Measurements from ENCODE around the gene USP32. TPM values are rescaled to one million over a fixed set of nuclear protein-coding genes. Genes with fewer than 3 reads are reported as not detected.

USP32 gene
- total RNA-seq, 2 experiments from 2014 or later = 36.7 to 44.0 TPM

DNA sequence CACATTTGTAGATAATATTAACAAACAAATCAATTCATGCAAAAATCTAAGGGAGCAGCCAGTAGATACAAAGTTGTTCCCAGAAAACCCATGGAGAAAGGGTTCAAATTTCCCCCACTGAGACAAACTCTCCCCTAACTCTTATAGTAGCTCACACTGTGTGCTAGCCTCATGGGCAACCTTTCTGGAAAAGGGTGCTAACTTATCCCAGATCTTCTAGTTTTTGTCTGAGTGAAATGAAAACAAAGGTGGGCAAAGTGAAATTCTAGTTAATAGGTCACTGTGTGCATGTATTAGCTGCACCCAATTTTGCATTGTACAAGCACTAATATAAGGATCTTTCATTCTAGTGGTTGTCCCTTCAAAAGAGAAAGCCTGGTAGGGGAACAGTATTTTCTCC lies 9.9 kb upstream of the USP32 start:
- Mint-ChIP-seq H3K4me3 (no peak overlapping the region), H3K9me3 (ENCODE audit: insufficient read depth) (no peaks in the 10 kb centered on the region), H3K27me3 (ENCODE audit: low read depth) (no peaks in the 10 kb centered on the region), H3K4me1 (ENCODE audit: low read depth) (peaks cover 37% of the 10 kb centered on the region), H3K36me3 (ENCODE audit: low read depth) (no peaks in the 10 kb centered on the region), H3K27ac (no peak overlapping the region)
- DNase-seq (no peak), ATAC-seq (no peak)
- POLR2A ChIA-PET = no interaction called here
- CTCF ChIA-PET = no interaction called here

DNA sequence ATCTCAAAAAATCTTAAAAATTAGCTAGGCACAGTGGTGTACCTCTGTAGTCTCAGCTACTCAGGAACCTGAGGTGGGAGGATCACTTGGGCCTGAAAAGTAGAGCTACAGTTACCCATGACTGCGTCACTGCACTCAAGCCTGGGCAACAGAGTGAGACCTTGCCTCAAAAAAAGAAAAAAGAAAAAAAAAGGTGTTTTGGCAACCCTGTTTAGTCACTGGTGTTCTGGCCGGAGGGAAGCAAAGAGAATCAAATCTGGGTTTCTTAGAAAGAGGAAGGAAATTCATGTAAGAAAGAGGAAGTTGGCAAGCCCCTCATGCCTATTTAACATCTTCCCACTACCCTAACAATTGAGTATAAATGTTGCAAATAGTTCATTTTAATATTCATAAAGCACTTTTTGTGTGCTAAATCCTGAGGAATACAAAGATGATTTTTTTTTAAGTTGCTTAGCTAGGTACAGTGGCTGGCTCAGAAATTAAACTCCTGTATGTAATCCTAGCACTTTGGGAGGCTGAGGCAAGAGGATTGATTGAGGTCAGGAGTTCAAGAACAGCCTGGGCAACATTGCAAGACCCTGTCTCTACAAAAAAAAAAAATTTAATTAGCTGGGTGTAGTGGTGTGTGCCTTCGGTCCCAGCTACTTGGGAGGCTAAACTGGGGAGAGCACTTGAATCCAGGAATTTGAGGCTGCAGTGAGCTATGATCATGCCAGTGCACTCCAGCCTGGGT lies 6.5 kb upstream of the USP32 start:
- ATAC-seq = peak; percentile 49
- CTCF ChIA-PET = interaction anchor here (0.6 to 1.4 kb wide), 4 partner anchors 11 to 240 kb away, joined by 3 read pairs; no protein-coding TSS in a partner anchor
- H3K4me3 Mint-ChIP-seq = peak overlapping the region; percentile 53
- H3K9me3 Mint-ChIP-seq (ENCODE audit: insufficient read depth) = no peaks in the 10 kb centered on the region
- peaks cover 9% of the 10 kb centered on the region for H3K36me3 Mint-ChIP-seq (ENCODE audit: low read depth)
- H3K27me3 Mint-ChIP-seq (ENCODE audit: low read depth) = no peaks in the 10 kb centered on the region
- POLR2A ChIA-PET = interaction anchor here (0.8 kb wide), 1 partner anchor 164 kb away, joined by 3 read pairs; no protein-coding TSS in a partner anchor
- H3K4me1 Mint-ChIP-seq (ENCODE audit: low read depth) = peaks cover 54% of the 10 kb centered on the region
- DNase-seq = peak; percentile 28
- peak overlapping the region; percentile 91 for H3K27ac Mint-ChIP-seq

DNA sequence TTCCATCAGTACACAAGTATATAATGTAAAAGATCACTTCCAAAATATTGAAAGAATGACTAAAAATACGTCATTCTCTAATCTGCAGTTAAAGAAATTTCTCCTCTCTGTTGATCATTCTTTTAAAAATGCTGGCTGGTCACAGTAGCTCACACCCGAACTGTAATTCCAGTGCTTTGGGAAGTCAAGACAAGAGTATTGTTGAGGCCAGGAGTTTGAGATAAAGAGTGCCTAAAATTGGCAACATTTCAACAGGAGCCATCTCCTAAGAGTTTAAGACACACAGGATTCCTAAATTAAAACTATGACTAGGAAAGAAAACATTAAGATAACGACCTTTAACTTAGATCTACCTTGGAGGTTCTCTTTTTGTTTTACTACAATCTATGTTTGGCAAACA lies 4.5 kb upstream of the USP32 start:
- no peak for ATAC-seq
- Mint-ChIP-seq H3K9me3 (ENCODE audit: insufficient read depth) (no peaks in the 10 kb centered on the region), H3K27ac (peak overlapping the region; percentile 54), H3K36me3 (ENCODE audit: low read depth) (peaks cover 13% of the 10 kb centered on the region), H3K4me3 (no peak overlapping the region), H3K27me3 (ENCODE audit: low read depth) (no peaks in the 10 kb centered on the region), H3K4me1 (ENCODE audit: low read depth) (peaks cover 58% of the 10 kb centered on the region)
- ChIA-PET POLR2A (no interaction called here), CTCF (no interaction called here)
- no peak for DNase-seq

DNA sequence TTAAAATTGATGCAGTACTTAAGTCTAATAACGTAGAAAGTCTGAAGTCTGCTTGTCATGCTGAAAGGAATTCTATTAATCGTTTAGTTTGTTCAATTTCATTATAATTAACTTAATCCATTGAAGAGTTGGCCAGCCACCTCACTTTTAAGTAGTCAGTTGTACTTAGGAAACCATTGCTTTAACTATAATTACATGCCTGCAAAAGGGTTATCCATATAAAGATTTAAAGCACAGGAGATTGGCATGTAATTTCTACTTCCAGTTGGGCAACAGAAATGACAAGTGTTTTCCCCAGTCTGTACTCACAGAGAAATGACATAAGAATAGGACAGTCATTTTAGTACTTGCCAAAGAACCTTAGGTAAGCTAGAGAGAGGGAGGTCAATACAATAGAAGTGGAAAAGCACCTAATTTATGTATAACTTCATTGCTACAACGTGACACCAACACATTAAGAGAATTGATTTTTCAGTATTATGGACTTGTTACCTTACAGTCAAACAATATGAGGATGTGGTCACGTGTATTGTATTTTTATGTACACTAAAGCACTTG lies 3.7 kb upstream of the USP32 start:
- H3K27me3 Mint-ChIP-seq (ENCODE audit: low read depth) = no peaks in the 10 kb centered on the region
- no peak for DNase-seq
- no peak overlapping the region for H3K27ac Mint-ChIP-seq
- H3K4me3 Mint-ChIP-seq = no peak overlapping the region
- POLR2A ChIA-PET = no interaction called here
- CTCF ChIA-PET = no interaction called here
- ATAC-seq = no peak
- no peaks in the 10 kb centered on the region for H3K9me3 Mint-ChIP-seq (ENCODE audit: insufficient read depth)
- peaks cover 13% of the 10 kb centered on the region for H3K36me3 Mint-ChIP-seq (ENCODE audit: low read depth)
- peaks cover 59% of the 10 kb centered on the region for H3K4me1 Mint-ChIP-seq (ENCODE audit: low read depth)

DNA sequence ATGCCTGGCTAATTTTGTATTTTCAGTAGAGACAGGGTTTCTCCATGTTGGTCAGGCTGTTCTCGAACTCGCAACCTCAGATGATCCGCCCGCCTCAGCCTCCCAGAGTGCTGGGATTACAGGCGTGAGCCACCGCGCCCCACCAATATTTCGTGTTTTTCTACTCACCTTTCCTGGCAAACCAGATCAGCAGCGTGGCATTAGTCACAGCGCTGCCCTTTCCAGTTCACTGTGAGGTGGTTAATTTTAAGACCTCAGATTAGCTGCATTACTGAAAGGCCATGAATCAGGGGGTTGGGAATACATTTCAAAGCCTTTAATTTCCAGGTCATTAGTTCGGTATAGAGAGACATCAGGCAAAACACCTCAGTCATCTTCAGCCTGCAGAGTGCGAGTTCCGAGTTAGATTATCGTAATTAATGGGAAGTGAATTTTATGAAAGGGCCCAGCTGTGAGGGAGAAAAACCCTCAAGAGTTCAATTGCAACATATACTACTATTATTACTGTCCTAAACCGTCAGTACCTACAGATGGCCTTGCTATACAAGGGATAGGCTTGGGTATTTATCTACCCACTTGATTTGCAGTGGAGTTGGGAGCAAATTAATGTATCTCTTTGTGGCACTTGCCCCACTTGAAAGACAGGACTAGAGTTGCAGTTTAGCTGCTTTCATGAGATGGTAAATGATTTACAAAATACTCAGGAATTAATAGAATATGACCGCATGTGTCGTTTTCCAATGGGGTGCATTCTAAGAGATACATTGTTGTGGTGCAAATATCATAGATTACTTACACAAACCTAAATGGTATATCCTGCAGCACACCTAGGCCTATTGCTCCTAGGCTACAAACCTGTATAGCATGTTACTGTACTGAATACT lies 2.1 kb upstream of the USP32 start:
- ChIA-PET POLR2A (no interaction called here), CTCF (interaction anchor here (0.6 to 1.6 kb wide), 3 partner anchors 27 to 40 kb away, joined by 3 read pairs; no protein-coding TSS in a partner anchor)
- DNase-seq = no peak
- peak overlapping the region; percentile 34 for H3K27ac Mint-ChIP-seq
- no peaks in the 10 kb centered on the region for H3K9me3 Mint-ChIP-seq (ENCODE audit: insufficient read depth)
- no peak for ATAC-seq
- H3K4me1 Mint-ChIP-seq (ENCODE audit: low read depth) = peaks cover 60% of the 10 kb centered on the region
- H3K27me3 Mint-ChIP-seq (ENCODE audit: low read depth) = no peaks in the 10 kb centered on the region
- peak overlapping the region; percentile 28 for H3K4me3 Mint-ChIP-seq
- peaks cover 14% of the 10 kb centered on the region for H3K36me3 Mint-ChIP-seq (ENCODE audit: low read depth)

DNA sequence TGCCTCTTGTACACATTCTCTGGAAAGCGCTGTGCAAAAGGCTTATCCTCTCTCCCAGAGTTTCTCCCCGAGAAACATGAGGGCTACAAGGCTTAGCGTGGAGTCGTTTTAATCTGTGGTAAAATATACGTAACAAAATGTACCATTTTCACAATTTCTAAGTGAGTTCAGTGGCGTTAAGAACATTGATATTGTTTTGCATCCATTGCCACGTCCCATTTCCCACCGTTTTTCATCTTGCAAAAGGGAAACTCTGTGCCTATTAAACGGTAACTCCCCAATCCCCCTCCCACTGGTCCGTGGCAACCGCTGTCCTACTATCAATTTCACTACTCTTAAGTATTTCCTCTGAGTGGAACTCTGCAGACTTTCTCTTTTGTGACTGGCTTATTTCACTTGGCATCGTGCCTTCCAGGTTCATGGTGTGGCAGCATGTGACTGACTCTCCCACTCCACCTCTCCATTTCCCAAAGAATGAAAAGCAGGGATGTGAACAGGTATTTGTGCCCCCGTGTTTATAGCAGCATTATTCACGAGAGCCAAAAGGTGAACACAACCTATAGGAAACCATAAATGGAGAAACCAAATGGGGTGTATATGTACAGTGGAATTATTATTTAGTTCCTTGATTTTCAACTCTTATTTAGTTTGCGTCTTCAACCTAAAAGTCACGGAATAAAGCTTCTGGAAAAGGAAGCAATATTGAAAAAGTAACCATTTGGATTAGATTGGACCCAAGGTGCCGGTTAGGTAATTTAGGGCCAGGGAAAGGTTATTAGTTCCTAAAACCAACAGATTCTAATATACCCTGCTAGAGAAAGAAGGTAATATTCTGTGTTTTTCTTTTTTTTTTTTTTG lies 1.1 kb upstream of the USP32 start:
- Mint-ChIP-seq H3K27me3 (ENCODE audit: low read depth) (no peaks in the 10 kb centered on the region), H3K9me3 (ENCODE audit: insufficient read depth) (no peaks in the 10 kb centered on the region), H3K36me3 (ENCODE audit: low read depth) (peaks cover 14% of the 10 kb centered on the region), H3K4me1 (ENCODE audit: low read depth) (peaks cover 56% of the 10 kb centered on the region), H3K27ac (peak overlapping the region; percentile 99), H3K4me3 (peak overlapping the region; percentile 94)
- DNase-seq (peak; percentile 44), ATAC-seq (no peak)
- ChIA-PET POLR2A (interaction anchor here (1.3 to 2.1 kb wide), 2 partner anchors 207 to 774 kb away, joined by 3 to 13 read pairs; partner anchors contain the start of gene PPM1D), CTCF (interaction anchor here (0.9 to 1.6 kb wide), 3 partner anchors 28 to 39 kb away, joined by 3 read pairs; no protein-coding TSS in a partner anchor)

DNA sequence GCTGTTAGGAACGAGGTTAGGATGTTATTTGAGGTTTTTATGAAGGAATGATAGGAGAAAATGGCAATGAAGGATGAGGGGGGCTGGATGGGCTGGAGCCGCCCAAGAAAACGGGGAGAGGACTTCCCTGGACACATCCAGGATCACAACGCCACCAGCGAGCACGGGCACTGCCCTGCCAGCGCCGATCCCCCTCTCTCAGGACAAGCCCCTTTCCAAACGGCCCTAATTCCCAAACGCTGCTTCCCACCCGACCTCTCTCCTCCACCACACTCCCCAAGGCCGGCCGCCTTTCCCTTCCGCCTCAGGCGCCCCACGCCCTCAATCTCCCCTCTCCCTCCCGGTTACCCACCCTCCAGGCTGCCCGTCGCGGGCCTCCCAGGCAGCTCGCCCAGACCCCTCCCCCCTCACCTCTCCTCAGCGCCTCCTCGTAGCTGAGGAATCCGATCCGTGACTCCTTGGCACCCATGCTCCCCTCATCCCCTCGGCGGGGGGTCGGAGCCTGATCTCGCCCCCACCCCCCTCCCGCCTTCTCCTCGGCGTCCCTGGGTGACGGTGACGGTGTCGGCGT lies 377 bp downstream of the USP32 start:
- Mint-ChIP-seq H3K4me1 (ENCODE audit: low read depth) (peaks cover 45% of the 10 kb centered on the region), H3K4me3 (peak overlapping the region; percentile 94), H3K27ac (peak overlapping the region; percentile 99), H3K9me3 (ENCODE audit: insufficient read depth) (no peaks in the 10 kb centered on the region), H3K27me3 (ENCODE audit: low read depth) (no peaks in the 10 kb centered on the region), H3K36me3 (ENCODE audit: low read depth) (peaks cover 14% of the 10 kb centered on the region)
- DNase-seq (no peak), ATAC-seq (peak; percentile 54)
- ChIA-PET POLR2A (interaction anchor here (0.6 to 2.1 kb wide), 9 partner anchors 13 to 772 kb away, joined by 3 to 13 read pairs (median 3); partner anchors contain the start of genes BCAS3 and PPM1D), CTCF (interaction anchor here (0.9 to 1.4 kb wide), 3 partner anchors 13 to 35 kb away, joined by 3 to 5 read pairs (median 4); no protein-coding TSS in a partner anchor)

DNA sequence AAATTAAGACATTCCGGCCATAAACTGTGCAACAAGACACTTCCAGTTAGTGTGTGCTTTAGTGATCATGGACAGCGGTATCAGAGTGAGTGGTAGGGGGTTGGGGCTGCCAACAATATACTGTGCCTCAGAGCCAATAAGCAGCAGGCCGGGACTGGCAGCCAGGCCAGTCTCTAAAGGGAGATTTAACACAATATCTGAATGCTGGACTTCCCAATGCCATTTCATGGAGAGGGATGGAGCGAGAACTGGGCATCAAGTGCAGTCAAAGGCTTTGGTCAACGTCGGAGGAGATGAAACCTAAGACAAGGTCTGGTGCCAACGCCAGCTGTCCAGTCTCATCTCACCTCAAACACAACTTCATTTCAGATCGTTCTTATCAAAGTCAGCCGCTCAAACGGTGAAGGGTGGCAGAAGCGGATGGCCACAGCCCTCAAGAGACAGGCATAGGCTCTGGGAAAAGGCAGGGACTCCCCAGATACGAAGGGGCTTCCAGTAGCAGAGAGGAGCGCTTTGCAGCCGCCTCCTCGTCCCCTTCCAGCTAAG lies 935 bp downstream of the USP32 start:
- Mint-ChIP-seq H3K27ac (peak overlapping the region; percentile 99), H3K4me1 (ENCODE audit: low read depth) (peaks cover 44% of the 10 kb centered on the region), H3K4me3 (peak overlapping the region; percentile 94), H3K36me3 (ENCODE audit: low read depth) (peaks cover 12% of the 10 kb centered on the region), H3K9me3 (ENCODE audit: insufficient read depth) (no peaks in the 10 kb centered on the region), H3K27me3 (ENCODE audit: low read depth) (no peaks in the 10 kb centered on the region)
- ChIA-PET POLR2A (interaction anchor here (0.6 to 2.1 kb wide), 8 partner anchors 14 to 287 kb away, joined by 3 to 13 read pairs (median 3); partner anchors contain the start of genes BCAS3 and PPM1D), CTCF (interaction anchor here (1.0 to 3.1 kb wide), 2 partner anchors 30 to 159 kb away, joined by 4 to 11 read pairs; no protein-coding TSS in a partner anchor)
- peak; percentile 43 for DNase-seq
- ATAC-seq = no peak

DNA sequence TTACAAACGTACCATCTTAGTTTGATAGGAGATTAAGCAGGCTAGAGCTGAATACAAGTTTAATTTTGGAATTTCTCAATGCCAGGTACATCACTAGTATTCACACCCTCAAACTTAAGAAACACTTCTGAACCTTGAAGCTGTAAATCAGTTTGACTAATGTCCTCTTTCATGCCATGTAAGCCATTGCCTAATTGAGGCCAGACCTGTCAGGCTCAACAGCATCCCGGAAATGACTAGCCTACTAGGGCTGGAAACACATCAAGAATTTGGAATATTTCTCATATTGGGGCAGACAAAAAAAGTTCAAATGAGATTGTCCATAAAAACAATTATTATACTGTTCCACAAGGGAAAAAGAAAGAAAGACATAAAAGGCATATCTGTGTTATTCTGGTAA lies 1.7 kb downstream of the USP32 start:
- DNase-seq (no peak), ATAC-seq (no peak)
- H3K27me3 Mint-ChIP-seq (ENCODE audit: low read depth) = no peaks in the 10 kb centered on the region
- peak overlapping the region; percentile 94 for H3K4me3 Mint-ChIP-seq
- no peak overlapping the region for H3K27ac Mint-ChIP-seq
- H3K9me3 Mint-ChIP-seq (ENCODE audit: insufficient read depth) = no peaks in the 10 kb centered on the region
- POLR2A ChIA-PET = no interaction called here
- peaks cover 39% of the 10 kb centered on the region for H3K4me1 Mint-ChIP-seq (ENCODE audit: low read depth)
- CTCF ChIA-PET = interaction anchor here (0.6 to 3.1 kb wide), 3 partner anchors 31 to 159 kb away, joined by 4 to 11 read pairs (median 4); no protein-coding TSS in a partner anchor
- peaks cover 13% of the 10 kb centered on the region for H3K36me3 Mint-ChIP-seq (ENCODE audit: low read depth)

DNA sequence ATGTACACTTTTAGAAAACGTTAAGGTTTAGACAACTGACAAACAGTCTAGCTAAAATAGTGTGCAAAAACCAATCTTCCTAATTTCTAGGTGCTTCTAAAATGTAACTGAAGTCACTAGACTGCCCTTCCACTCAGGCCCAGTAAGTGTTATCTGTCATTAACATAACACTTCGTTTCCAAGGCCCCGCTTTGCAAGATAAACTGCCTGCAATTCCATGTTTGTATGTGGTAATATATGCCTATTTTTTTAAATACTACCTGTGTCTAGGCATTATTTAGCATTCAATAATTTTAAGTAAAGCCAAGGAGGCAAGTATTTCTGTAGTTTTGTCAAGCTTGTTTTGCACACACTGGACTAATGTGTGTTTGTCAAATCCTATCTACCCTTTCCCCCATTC lies 3.2 kb downstream of the USP32 start:
- H3K4me3 Mint-ChIP-seq = no peak overlapping the region
- ChIA-PET POLR2A (interaction anchor here (0.6 kb wide), 1 partner anchor 65 kb away, joined by 3 read pairs; no protein-coding TSS in a partner anchor), CTCF (interaction anchor here (3.1 kb wide), 1 partner anchor 157 kb away, joined by 11 read pairs; no protein-coding TSS in a partner anchor)
- no peaks in the 10 kb centered on the region for H3K27me3 Mint-ChIP-seq (ENCODE audit: low read depth)
- DNase-seq (no peak), ATAC-seq (no peak)
- no peak overlapping the region for H3K27ac Mint-ChIP-seq
- peaks cover 14% of the 10 kb centered on the region for H3K36me3 Mint-ChIP-seq (ENCODE audit: low read depth)
- peaks cover 48% of the 10 kb centered on the region for H3K4me1 Mint-ChIP-seq (ENCODE audit: low read depth)
- H3K9me3 Mint-ChIP-seq (ENCODE audit: insufficient read depth) = no peaks in the 10 kb centered on the region
